Measurements from ENCODE around the gene MEAK7. TPM values are rescaled to one million over a fixed set of nuclear protein-coding genes. Genes with fewer than 3 reads are reported as not detected.

MEAK7 gene
- total RNA-seq, 1 experiment from 2014 or later = 21.5 TPM

- no peaks in the 10 kb centered on the region for H3K9me3 Mint-ChIP-seq
- H3K14ac ChIP-seq (ENCODE audit: insufficient read depth, low read length) = no peak overlapping the region
- H3K4me3 Mint-ChIP-seq = no peak overlapping the region
- H3K56ac ChIP-seq (ENCODE audit: insufficient read length, low read depth, low read length) = no peak overlapping the region
- no peak overlapping the region for H3K27ac ChIP-seq (ENCODE audit: insufficient read length, low read depth, low read length)
- H3K4me1 Mint-ChIP-seq = no peaks in the 10 kb centered on the region
- WGBS (ENCODE audit: extremely low coverage, insufficient read length, low lambda C conversion rate) = no CpG with 5 or more reads among the region's 25 CpGs
- no peak overlapping the region for H2AK5ac ChIP-seq (ENCODE audit: insufficient read length, low read length)
- H3K18ac ChIP-seq (ENCODE audit: insufficient read length, low read depth, low read length) = no peak overlapping the region
- no peak overlapping the region for H4K5ac ChIP-seq (ENCODE audit: insufficient read length, low read depth, low read length)
- no peaks in the 10 kb centered on the region for H3K79me2 ChIP-seq (ENCODE audit: insufficient read depth, low read length)
- no peak overlapping the region for H4K91ac ChIP-seq (ENCODE audit: insufficient read length, low read depth, low read length)
- H3K4me2 ChIP-seq (ENCODE audit: insufficient read depth, insufficient read length, low read length) = no peak overlapping the region
- H4K20me1 ChIP-seq (ENCODE audit: control insufficient read depth, insufficient read depth, insufficient read length) = peaks cover 3% of the 10 kb centered on the region
- no peak overlapping the region for H4K8ac ChIP-seq (replicated peaks; ENCODE audit: insufficient read length, low read depth, low read length)
- no peaks in the 10 kb centered on the region for H3K4me1 ChIP-seq (ENCODE audit: insufficient read depth, low read length)
- no peak overlapping the region for H2AFZ ChIP-seq (ENCODE audit: low read length)
- H3K27ac Mint-ChIP-seq = peak overlapping the region in 2 of 3 experiments; percentile 29 to 83; a peak in 1 of 7 replicates
- no peaks in the 10 kb centered on the region for H3K27me3 ChIP-seq (ENCODE audit: insufficient read depth, low read length)
- H3K79me1 ChIP-seq (ENCODE audit: insufficient read depth, low read depth, low read length, poor library complexity, severe bottlenecking) = no peaks in the 10 kb centered on the region
- H3K23ac ChIP-seq (ENCODE audit: insufficient read length, low read depth, low read length) = no peak overlapping the region
- no peak for DNase-seq
- no peaks in the 10 kb centered on the region for H3K23me2 ChIP-seq (ENCODE audit: insufficient read length, low read depth, low read length, poor library complexity, severe bottlenecking)
- no peak overlapping the region for H3K4ac ChIP-seq (ENCODE audit: low read depth, low read length)
- H2BK5ac ChIP-seq (ENCODE audit: insufficient read length, low read length) = no peak overlapping the region
- no peak overlapping the region for H2BK15ac ChIP-seq (ENCODE audit: low read depth, low read length)
- TF ChIP-seq CTCF (conservative IDR thresholded peaks at IDR 0.05) = no peak
- no peak overlapping the region for H3K9ac ChIP-seq (ENCODE audit: extremely low read depth, insufficient read length, low read length)
- H2BK120ac ChIP-seq (ENCODE audit: low read depth, low read length, poor library complexity, severe bottlenecking) = no peak overlapping the region
- H2BK20ac ChIP-seq (ENCODE audit: low read depth, low read length, poor library complexity, severe bottlenecking) = no peak overlapping the region
- no peak overlapping the region for H3T11ph ChIP-seq (ENCODE audit: low read length)
- no peaks in the 10 kb centered on the region for H3K27me3 Mint-ChIP-seq (ENCODE audit: low read depth)
- no peaks in the 10 kb centered on the region for H3K9me3 ChIP-seq (ENCODE audit: control insufficient read depth, low read depth, low read length)
- H2BK12ac ChIP-seq (ENCODE audit: insufficient read length, low read depth, low read length) = no peak overlapping the region
- H3K36me3 Mint-ChIP-seq (ENCODE audit: insufficient read depth in 1 of 3, low read depth in 3 of 3) = peaks cover 2 to 14% (median 14%) of the 10 kb centered on the region in 3 experiments; a peak in 6 of 7 replicates
These were observed 21.2 kb downstream of the MEAK7 start for GRCh38 chr16:84482951-84483881.
